H1 (cell line): ENCODE results near the gene TM4SF20. TPM values are rescaled to one million over a fixed set of nuclear protein-coding genes. Genes with fewer than 3 reads are reported as not detected.

Experiments used
- CTCF ChIA-PET: fragments of 300-600 bp; sonication (Branson Sonifier 250); formaldehyde crosslinking; loops from one replicate; lab custom pipeline; 2021; ENCODE audit not compliant: partially characterized antibody; lab: Charles Lee
- POLR2A ChIA-PET: fragments of 300-600 bp; sonication (Branson Sonifier 250); formaldehyde crosslinking; loops from one replicate; lab custom pipeline; 2021; ENCODE audit warnings: inconsistent platforms; ENCODE audit not compliant: partially characterized antibody; lab: Charles Lee
- DNase-seq, 2 experiments: peaks; one replicate each; pipeline versions ENCODE4 v3.0.0 to v3.0.0-alpha.2; 2010 to 2022; ENCODE audit warnings: low spot score in 2 of 2, low read depth in 1 of 2, mixed read lengths in 1 of 2
- FAIRE-seq: peaks from 2 replicates; lab custom pipeline; 2011; peaks lifted over from hg19 to GRCh38; lab: Jason Lieb, UNC
- H2AFZ ChIP-seq: 2 replicates; pipeline ENCODE4 v1.8.1; 2012; ENCODE audit warnings: low read length, inconsistent platforms
- H2AK5ac ChIP-seq: 2 replicates; pipeline ENCODE4 v1.6.1; 2013; ENCODE audit warnings: low read depth, low read length
- H2BK120ac ChIP-seq: replicated peaks from 2 replicates; pipeline ENCODE3; 2013; ENCODE audit warnings: low read depth, low read length, inconsistent platforms
- H2BK12ac ChIP-seq: 2 replicates; pipeline ENCODE4 v1.6.1; 2013; ENCODE audit warnings: low read depth, low read length
- H2BK15ac ChIP-seq: 2 replicates; pipeline ENCODE4 v1.6.1; 2013; ENCODE audit warnings: low read length
- H2BK20ac ChIP-seq: 2 replicates; pipeline ENCODE4 v1.6.1; 2013; ENCODE audit warnings: low read length
- H2BK5ac ChIP-seq: 2 replicates; pipeline ENCODE4 v1.6.1; 2013; ENCODE audit warnings: low read depth, low read length
- H3K14ac ChIP-seq: 2 replicates; pipeline ENCODE4 v1.6.1; 2013; ENCODE audit warnings: inconsistent platforms; ENCODE audit not compliant: insufficient read length
- H3K18ac ChIP-seq: 2 replicates; pipeline ENCODE4 v1.6.1; 2013; ENCODE audit warnings: low read length; ENCODE audit errors: extremely low read depth
- H3K23ac ChIP-seq: 2 replicates; pipeline ENCODE4 v1.6.1; 2013; ENCODE audit warnings: inconsistent platforms; ENCODE audit not compliant: insufficient read length
- H3K23me2 ChIP-seq: 2 replicates; pipeline ENCODE4 v1.6.1; 2013; ENCODE audit warnings: low read depth, low read length
- H3K27ac ChIP-seq: 2 replicates; pipeline ENCODE4 v1.6.1; 2011; ENCODE audit warnings: low read depth, low read length, inconsistent platforms
- H3K27me3 ChIP-seq, 4 experiments: replicated peaks in 1 of 4; 1 replicate in 1 of 4; 2 replicates in 3 of 4; pipeline versions ENCODE4 v1.6.1 to v1.8.1; 2011 to 2013; ENCODE audit warnings: low read length in 3 of 4, mild to moderate bottlenecking in 3 of 4, inconsistent platforms in 2 of 4, mixed read lengths in 2 of 4, moderate library complexity in 1 of 4; ENCODE audit not compliant: control insufficient read depth in 3 of 4, insufficient read depth in 3 of 4; ENCODE audit errors: extremely low read depth in 1 of 4
- H3K36me3 ChIP-seq, 4 experiments: 2 replicates each; pipeline versions ENCODE4 v1.6.1 to v1.8.1; 2011 to 2013; ENCODE audit warnings: mild to moderate bottlenecking in 4 of 4, low read length in 3 of 4, moderate library complexity in 2 of 4, control low read depth in 1 of 4, inconsistent platforms in 1 of 4; ENCODE audit not compliant: insufficient read depth in 4 of 4, control insufficient read depth in 2 of 4
- H3K4ac ChIP-seq: replicated peaks from 2 replicates; pipeline ENCODE3; 2013; ENCODE audit warnings: low read length, low read depth, mixed read lengths, inconsistent platforms; ENCODE audit not compliant: insufficient read length
- H3K4me1 ChIP-seq, 4 experiments: replicated peaks in 1 of 4; 1 replicate in 1 of 4; 2 replicates in 3 of 4; pipeline versions ENCODE4 v1.6.1 to v1.8.1; 2011 to 2013; ENCODE audit warnings: low read length in 3 of 4, inconsistent platforms in 2 of 4, mixed read lengths in 1 of 4; ENCODE audit not compliant: insufficient read depth in 4 of 4, control insufficient read depth in 3 of 4
- H3K4me2 ChIP-seq, 2 experiments: 2 replicates each; pipeline versions ENCODE4 v1.6.1 to v1.8.1; 2011 to 2013; ENCODE audit warnings: low read depth in 2 of 2, low read length in 2 of 2, control low read depth in 1 of 2, inconsistent platforms in 1 of 2, mild to moderate bottlenecking in 1 of 2; ENCODE audit not compliant: insufficient read depth in 1 of 2
- H3K4me3 ChIP-seq, 4 experiments: fragments of 200-600, 300-600 bp in 1 of 4; sonication (generic), shearing (Covaris generic), sonication (Bioruptor Twin) in 1 of 4; 2 replicates each; pipeline versions ENCODE4 v1.5.1 to v1.8.1; 2011 to 2016; ENCODE audit warnings: low read length in 4 of 4, low read depth in 3 of 4, control low read depth in 2 of 4, inconsistent platforms in 2 of 4, mild to moderate bottlenecking in 2 of 4, mixed read lengths in 1 of 4, moderate library complexity in 1 of 4; ENCODE audit not compliant: insufficient read depth in 2 of 4; ENCODE audit errors: extremely low read depth in 1 of 4
- H3K56ac ChIP-seq: replicated peaks from 2 replicates; pipeline ENCODE3; 2013; ENCODE audit warnings: low read depth, mild to moderate bottlenecking, mixed read lengths, low read length, inconsistent platforms; ENCODE audit not compliant: insufficient read length
- H3K79me1 ChIP-seq: 2 replicates; pipeline ENCODE4 v1.6.1; 2013; ENCODE audit warnings: low read depth, low read length, control low read depth
- H3K79me2 ChIP-seq, 2 experiments: 2 replicates each; pipeline versions ENCODE4 v1.6.1 to v1.8.1; 2012 to 2013; ENCODE audit warnings: low read length in 2 of 2, mild to moderate bottlenecking in 2 of 2, inconsistent platforms in 1 of 2; ENCODE audit not compliant: insufficient read depth in 2 of 2, control insufficient read depth in 1 of 2
- H3K9ac ChIP-seq, 4 experiments: replicated peaks in 1 of 4; 1 replicate in 1 of 4; 2 replicates in 3 of 4; pipeline versions ENCODE4 v1.6.1 to v1.8.1; 2011 to 2013; ENCODE audit warnings: low read depth in 3 of 4, low read length in 3 of 4, control low read depth in 2 of 4, mild to moderate bottlenecking in 2 of 4, moderate library complexity in 2 of 4, inconsistent platforms in 1 of 4; ENCODE audit errors: extremely low read depth in 1 of 4
- H3K9me3 ChIP-seq, 2 experiments: 2 replicates each; pipeline versions ENCODE4 v1.6.1 to v1.8.1; 2012 to 2013; ENCODE audit warnings: mild to moderate bottlenecking in 2 of 2, moderate library complexity in 2 of 2, control low read depth in 1 of 2, inconsistent platforms in 1 of 2, low read depth in 1 of 2, low read length in 1 of 2, mixed read lengths in 1 of 2; ENCODE audit not compliant: insufficient read depth in 2 of 2
- H4K20me1 ChIP-seq, 2 experiments: replicated peaks in 1 of 2; 2 replicates each; pipeline versions ENCODE3 to v1.8.1; 2011 to 2013; ENCODE audit warnings: inconsistent platforms in 2 of 2, low read length in 2 of 2, mild to moderate bottlenecking in 1 of 2; ENCODE audit not compliant: insufficient read depth in 2 of 2, control insufficient read depth in 1 of 2
- H4K5ac ChIP-seq: 2 replicates; pipeline ENCODE4 v1.6.1; 2013; ENCODE audit warnings: low read length, low read depth, mixed read lengths, inconsistent platforms; ENCODE audit not compliant: insufficient read length
- H4K8ac ChIP-seq: 2 replicates; pipeline ENCODE4 v1.8.0; 2013; ENCODE audit warnings: mild to moderate bottlenecking, moderate library complexity, low read length, inconsistent platforms; ENCODE audit not compliant: insufficient read depth; ENCODE audit errors: extremely low read depth
- H4K91ac ChIP-seq: replicated peaks from 2 replicates; pipeline ENCODE3; 2013; ENCODE audit warnings: low read length, mixed read lengths, inconsistent platforms; ENCODE audit not compliant: insufficient read length
- CBX8 ChIP-seq: fragments of 300-800, 300-1000 bp; sonication (generic); IDR thresholded peaks from 2 replicates; pipeline ENCODE4 v1.7.1; 2016; ENCODE audit warnings: low read depth, low read length, borderline replicate concordance
- CHD2 ChIP-seq: IDR thresholded peaks from 2 replicates; pipeline ENCODE4 v1.6.1; 2012; ENCODE audit warnings: low read length, improper control_type of control experiment
- CTBP2 ChIP-seq: IDR thresholded peaks from 2 replicates; pipeline ENCODE4 v1.7.0; 2011; ENCODE audit warnings: borderline replicate concordance, mild to moderate bottlenecking, moderate library complexity, mixed read lengths, low read length; ENCODE audit not compliant: insufficient read depth, insufficient read length
- FOSL1 ChIP-seq: IDR thresholded peaks from 2 replicates; pipeline ENCODE4 v1.6.1; 2011; ENCODE audit warnings: mild to moderate bottlenecking, low read depth, low read length, moderate library complexity; ENCODE audit not compliant: insufficient read depth
- KDM4A ChIP-seq: IDR thresholded peaks from one replicate; pipeline ENCODE4 v1.7.1; 2012; ENCODE audit warnings: low read depth, mild to moderate bottlenecking, moderate library complexity, low read length, inconsistent platforms; ENCODE audit not compliant: severe bottlenecking
- MAFK ChIP-seq: IDR thresholded peaks from 2 replicates; pipeline ENCODE4 v1.6.1; 2012; ENCODE audit warnings: low read depth, mild to moderate bottlenecking, improper control_type of control experiment, low read length
- NRF1 ChIP-seq: IDR thresholded peaks from 2 replicates; pipeline ENCODE4 v1.6.1; 2011; ENCODE audit warnings: mild to moderate bottlenecking, low read depth, low read length, improper control_type of control experiment
- POLR2A ChIP-seq, 2 experiments: IDR thresholded peaks; 1 replicate in 1 of 2; 2 replicates in 1 of 2; pipeline ENCODE4 v1.6.1; 2011; ENCODE audit warnings: low read depth in 2 of 2, low read length in 2 of 2, mild to moderate bottlenecking in 2 of 2; ENCODE audit errors: control extremely low read depth in 1 of 2
- POU5F1 ChIP-seq: IDR thresholded peaks from 2 replicates; pipeline ENCODE4 v1.6.1; 2011; ENCODE audit warnings: low read depth, mild to moderate bottlenecking, low read length, moderate library complexity
- RAD21 ChIP-seq, 2 experiments: IDR thresholded peaks in 1 of 2; conservative IDR thresholded peaks in 1 of 2; 2 replicates each; pipeline ENCODE4 v1.6.1; 2011; ENCODE audit warnings: low read depth in 2 of 2, low read length in 2 of 2, improper control_type of control experiment in 1 of 2, inconsistent platforms in 1 of 2, mild to moderate bottlenecking in 1 of 2, moderate library complexity in 1 of 2
- SIX5 ChIP-seq: IDR thresholded peaks from 2 replicates; pipeline ENCODE4 v1.6.1; 2011; ENCODE audit warnings: mild to moderate bottlenecking, low read depth, low read length
- whole genome bisulfite sequencing, 2 experiments: shearing (Covaris generic) in 1 of 2; methylation state at CpG; one replicate each; pipeline versions ENCODE4 v1.1.6 to v1.1.7; 2013 to 2015; ENCODE audit warnings: low lambda C conversion rate in 2 of 2, mixed read lengths in 2 of 2, inconsistent platforms in 1 of 2, low coverage in 1 of 2, missing lambda C conversion rate in 1 of 2; ENCODE audit not compliant: insufficient replicate concordance in 2 of 2, insufficient coverage in 1 of 2, insufficient read length in 1 of 2; ENCODE audit errors: extremely low coverage in 1 of 2, missing lambda C conversion rate in 1 of 2; 5-methylcytosine and 5-hydroxymethylcytosine counted together
- polyA plus RNA-seq, 7 experiments: library from polyadenylated mRNA; depleted of rRNA in 3 of 7; stranded (reverse) in 5 of 7; unstranded in 2 of 7; fragments of >200 nt in 5 of 7; fragments of 200-250 nt in 2 of 7; gene quantifications; 1 replicate in 5 of 7; 2 replicates in 1 of 7; 4 replicates in 1 of 7; pipeline versions ENCODE4 v1.2.1 to v1.2.3, GENCODE V29; 2011 to 2013; ENCODE audit warnings: missing spikeins in 2 of 7, mixed read lengths in 2 of 7
- total RNA-seq: library from RNA; stranded (reverse); fragmentation: NEBNext Ultra II Directional; extraction: Animal tissue kit (Norgen Biotek cat#: 25700); gene quantifications from 2 replicates; pipeline ENCODE4 v1.2.1, GENCODE V29; 2021

The TM4SF20 gene
- total and polyA plus RNA-seq, 2 of the 8 experiments (the other 6 are each of a cell fraction or from before 2014, with no cell fraction given): not detected

GRCh38 chr2:227313310-227313709, 65.8 kb downstream of the TM4SF20 start:
- H2BK120ac ChIP-seq: no peak overlapping the region
- H3K4me1 ChIP-seq: no peaks in the 10 kb centered on the region
- FAIRE-seq: no peak
- H3K79me1 ChIP-seq: no peaks in the 10 kb centered on the region
- no peak overlapping the region for H4K8ac ChIP-seq
- no peak overlapping the region for H3K4ac ChIP-seq
- WGBS, 2 experiments: 86% methylated on average over 1 of the region's 1 CpG; no CpG with 5 or more reads in 1 of the 2 experiments
- no peak overlapping the region for H3K4me3 ChIP-seq
- H2BK12ac ChIP-seq: no peak overlapping the region
- no peaks in the 10 kb centered on the region for H3K9me3 ChIP-seq
- no peaks in the 10 kb centered on the region for H3K23me2 ChIP-seq
- no peak overlapping the region for H3K18ac ChIP-seq
- no peak overlapping the region for H2AK5ac ChIP-seq
- no peak for DNase-seq
- ChIA-PET CTCF (interaction anchor here (0.5 to 1.1 kb wide), 2 partner anchors 37 to 75 kb away, joined by 3 read pairs; no protein-coding TSS in a partner anchor), POLR2A (no interaction called here)
- no peak overlapping the region for H4K5ac ChIP-seq
- no peak overlapping the region for H3K56ac ChIP-seq
- no peaks in the 10 kb centered on the region for H4K20me1 ChIP-seq
- no peak overlapping the region for H3K9ac ChIP-seq
- H4K91ac ChIP-seq: no peak overlapping the region
- no peak overlapping the region for H3K23ac ChIP-seq
- H3K27me3 ChIP-seq: no peaks in the 10 kb centered on the region
- H2BK15ac ChIP-seq: no peak overlapping the region
- no peak for TF ChIP-seq NRF1
- TF ChIP-seq SIX5: no peak
- no peak for TF ChIP-seq MAFK
- no peak for TF ChIP-seq CBX8
- no peak for TF ChIP-seq RAD21 (IDR thresholded peaks at IDR 0.05 in 1 of 2, conservative IDR thresholded peaks at IDR 0.05 in 1 of 2; ENCODE audit: low read depth in 2 of 2, low read length in 2 of 2)
- TF ChIP-seq CHD2: no peak
- TF ChIP-seq POU5F1: no peak
- TF ChIP-seq CTBP2: no peak
- TF ChIP-seq KDM4A: no peak
- no peak for TF ChIP-seq POLR2A (IDR thresholded peaks at IDR 0.05; ENCODE audit: control extremely low read depth in 1 of 2, low read depth in 2 of 2, low read length in 2 of 2)
- TF ChIP-seq FOSL1: no peak
- no peak overlapping the region for H3K27ac ChIP-seq
- H2BK5ac ChIP-seq: no peak overlapping the region
- no peaks in the 10 kb centered on the region for H3K79me2 ChIP-seq
- no peak overlapping the region for H3K4me2 ChIP-seq
- no peak overlapping the region for H2AFZ ChIP-seq
- H3K14ac ChIP-seq: no peak overlapping the region
- H2BK20ac ChIP-seq: no peak overlapping the region
- H3K36me3 ChIP-seq: no peaks in the 10 kb centered on the region
